ENCODE measurements around the gene SPTBN4.

GRCh38 chr19:40510526-40511115 is 43.8 kb downstream of the SPTBN4 start:
- TF ChIP-seq CTCF (IDR thresholded peaks at IDR 0.05): no peak
- TF ChIP-seq ZFX (IDR thresholded peaks at IDR 0.05; ENCODE audit: borderline replicate concordance): no peak
